NCI-H82 treated with DMSO at 0.1 percent for 48 hours (cell line): ENCODE results near the gene AP5B1.

Experiments
- DNase-seq: peaks from one replicate; lab custom pipeline; 2025; ENCODE audit not compliant: unreplicated experiment; lab: John Stamatoyannopoulos, UW

AP5B1 gene

GRCh38 chr11:65786008-65786785 is 5.4 kb upstream of the AP5B1 start:
- no peak for DNase-seq

DNA sequence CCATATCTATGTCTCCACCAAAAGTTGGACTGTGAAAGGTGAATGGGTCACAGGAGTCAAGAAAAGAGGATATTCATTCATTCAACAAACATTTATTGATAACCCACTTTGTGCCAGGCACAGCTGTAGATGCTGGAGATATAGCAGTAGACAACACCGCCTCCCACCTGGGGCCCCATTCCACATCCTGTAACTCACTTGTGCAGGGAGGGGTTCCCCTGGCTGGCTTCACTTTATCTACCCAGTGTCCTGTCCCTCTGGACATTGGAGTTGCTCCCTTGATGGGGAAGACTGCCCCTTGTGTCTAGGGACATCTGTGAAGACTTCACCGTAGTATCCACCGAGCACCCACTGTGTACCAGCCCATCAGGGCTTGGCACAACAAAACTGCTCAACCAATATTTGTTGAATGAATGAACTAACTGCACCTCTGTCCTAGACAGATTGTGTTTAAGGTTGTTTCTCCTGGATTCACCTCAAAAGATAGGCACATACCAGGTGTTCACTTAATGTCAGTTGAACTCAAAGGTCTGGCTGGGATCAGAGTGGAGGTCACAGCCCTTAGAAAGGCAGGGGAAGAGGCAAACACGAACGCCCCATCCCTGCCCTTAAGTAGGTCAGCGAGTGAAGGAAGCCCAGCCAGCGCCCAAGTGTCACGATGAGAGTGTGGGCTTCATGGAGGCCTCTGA is 4.7 kb upstream of the AP5B1 start:
- DNase-seq = no peak

GRCh38 chr11:65782816-65783228 is 2.0 kb upstream of the AP5B1 start:
- DNase-seq = no peak

- no peak for DNase-seq
Measured at GRCh38 chr11:65781962-65782815, 1.4 kb upstream of the AP5B1 start.

DNA sequence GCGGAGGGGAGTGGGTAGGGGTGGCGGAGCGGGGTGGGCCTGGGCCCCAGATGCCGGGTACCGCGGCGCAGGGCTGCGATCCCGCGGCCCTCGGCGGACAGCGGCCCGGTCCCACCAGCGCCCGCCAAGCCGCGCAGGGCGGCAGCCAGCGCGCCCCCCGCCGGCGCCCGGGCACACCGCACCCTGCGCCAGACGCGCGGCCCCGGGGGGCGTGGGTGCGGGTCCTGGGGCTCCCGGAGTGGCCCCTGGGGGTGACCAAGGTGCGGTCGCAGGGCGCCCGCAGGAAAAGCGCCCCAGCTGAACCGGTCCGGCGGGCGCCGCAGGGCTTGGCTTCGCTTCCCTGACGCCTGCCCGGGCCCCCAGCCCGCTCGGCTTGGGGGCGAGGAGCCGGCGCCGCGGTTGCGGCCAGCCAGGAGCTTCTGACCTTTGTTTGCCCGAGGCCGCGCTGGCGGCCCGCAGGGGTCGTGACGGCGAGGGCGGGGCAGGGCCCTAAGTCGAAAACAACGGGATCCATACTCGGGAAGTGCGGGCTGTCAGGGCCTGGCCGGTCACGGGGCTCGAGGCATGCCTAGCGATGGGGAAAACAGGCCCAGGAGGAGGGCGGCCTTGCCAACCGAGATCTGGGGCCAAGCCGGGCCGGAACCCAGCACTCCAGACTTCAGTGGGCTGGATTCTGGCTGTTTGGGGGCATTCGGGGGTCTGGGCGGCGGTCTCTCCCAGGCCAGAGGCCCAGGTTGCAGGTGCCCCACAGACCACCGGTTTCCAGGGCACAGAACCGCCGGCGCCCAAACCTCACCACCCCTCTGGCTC is 581 bp upstream of the AP5B1 start:
- DNase-seq = no peak

DNA sequence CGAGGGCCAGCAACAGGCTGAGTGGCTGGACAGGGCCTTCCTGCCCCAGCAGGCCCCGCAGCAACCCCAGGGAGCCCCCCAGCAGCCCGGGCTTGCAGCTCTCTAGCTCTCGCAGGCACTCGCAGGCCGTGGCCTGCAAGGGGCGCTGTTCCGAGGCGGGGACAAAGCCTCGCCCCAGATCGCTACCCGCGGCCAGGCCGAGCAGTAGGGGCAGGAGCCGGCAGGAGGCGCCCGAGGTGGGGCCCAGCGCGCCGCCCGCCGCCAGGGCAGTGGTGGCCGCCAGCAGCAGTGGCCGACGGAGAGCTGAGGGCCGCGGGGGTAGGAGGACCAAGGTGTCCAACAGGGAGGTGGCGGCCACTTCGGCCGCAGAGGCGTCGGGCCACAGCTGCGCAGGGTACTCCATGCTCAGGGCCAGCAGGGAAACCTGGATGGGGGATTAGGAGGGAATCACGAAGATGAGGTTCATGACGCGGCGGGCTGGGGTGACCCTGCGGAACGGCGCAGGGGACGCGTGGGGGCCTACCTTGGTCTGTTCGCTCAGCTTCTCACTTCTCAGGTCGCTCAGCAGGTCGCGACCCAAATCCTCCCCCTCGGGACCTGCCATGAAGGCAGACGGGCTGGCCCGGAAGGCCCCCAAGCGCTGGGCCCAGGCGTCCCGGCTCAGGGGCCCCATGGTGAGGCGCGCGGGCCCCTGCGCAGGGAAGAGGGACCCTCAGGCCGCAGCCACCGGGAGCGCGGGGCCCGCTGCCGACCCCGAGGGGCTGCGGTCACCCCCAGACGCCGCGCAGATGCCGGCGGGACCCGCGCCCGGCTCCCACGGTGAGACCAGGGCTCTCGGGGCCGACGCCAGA is 632 bp downstream of the AP5B1 start:
- DNase-seq = no peak

DNA sequence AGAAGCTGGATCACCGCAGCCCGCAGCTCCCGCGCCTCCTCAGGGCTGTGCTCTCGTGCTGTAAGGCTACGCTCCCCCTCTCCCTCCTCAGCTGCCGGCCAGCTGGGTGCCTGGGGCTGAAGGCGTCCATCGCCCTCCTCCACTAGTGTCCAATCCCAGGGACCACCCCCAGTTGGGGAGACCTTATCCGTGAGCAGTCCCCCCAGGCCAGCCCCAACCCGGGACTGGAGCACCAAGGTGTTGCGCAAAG is 1.2 kb downstream of the AP5B1 start:
- no peak for DNase-seq

- no peak for DNase-seq
Measured at GRCh38 chr11:65778901-65779668, 1.7 kb downstream of the AP5B1 start.

DNA sequence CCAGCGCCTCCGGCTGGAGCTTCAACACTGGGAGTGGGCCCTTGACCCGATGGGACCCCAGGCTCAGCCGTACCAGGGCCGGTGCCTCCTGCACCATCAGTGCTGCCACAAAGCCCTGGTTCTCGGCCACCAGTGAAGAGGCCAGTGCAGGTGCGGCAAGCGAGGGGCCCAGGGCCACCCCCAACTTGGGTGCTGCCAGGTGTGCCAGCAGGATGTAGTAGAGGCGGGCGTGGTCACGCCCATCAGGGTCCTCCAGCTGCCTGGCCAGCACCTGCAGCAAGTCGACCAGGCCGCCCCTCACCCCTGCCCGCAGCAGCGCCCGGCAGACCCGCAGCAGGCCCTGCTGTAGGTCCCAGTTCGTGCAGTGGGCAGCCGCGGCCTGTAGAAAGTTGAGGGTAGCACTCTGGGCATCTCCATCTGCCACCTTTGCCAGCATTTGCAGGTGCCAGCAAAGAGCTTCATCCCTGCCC is 2.3 kb downstream of the AP5B1 start:
- no peak for DNase-seq

DNA sequence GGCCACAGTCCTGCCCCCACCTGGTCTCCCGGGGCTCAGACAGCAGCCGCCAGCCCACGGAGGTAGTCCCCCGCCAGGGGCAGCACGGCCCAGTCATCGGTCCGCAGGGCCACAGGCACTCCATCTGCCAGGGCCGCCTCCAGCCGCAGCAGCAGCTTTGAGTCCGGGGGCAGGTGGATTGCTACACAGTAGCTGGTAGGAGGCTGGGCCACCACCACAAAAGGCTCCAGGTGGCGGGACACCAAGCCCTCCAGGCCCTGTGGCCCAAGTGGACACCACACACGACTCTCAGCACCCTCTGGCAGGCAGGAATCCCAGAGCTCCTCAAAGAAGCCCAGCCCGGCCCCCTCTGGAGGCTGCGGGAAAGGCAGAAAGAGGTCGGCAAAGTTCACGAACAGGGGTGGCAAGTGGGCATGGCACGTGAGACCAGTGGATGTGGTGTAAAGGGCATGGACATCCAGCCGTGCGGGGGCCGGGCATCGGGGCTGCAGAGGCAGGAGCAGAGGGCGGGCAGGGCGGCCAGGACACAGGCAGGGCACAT is 2.9 kb downstream of the AP5B1 start:
- DNase-seq = no peak

DNA sequence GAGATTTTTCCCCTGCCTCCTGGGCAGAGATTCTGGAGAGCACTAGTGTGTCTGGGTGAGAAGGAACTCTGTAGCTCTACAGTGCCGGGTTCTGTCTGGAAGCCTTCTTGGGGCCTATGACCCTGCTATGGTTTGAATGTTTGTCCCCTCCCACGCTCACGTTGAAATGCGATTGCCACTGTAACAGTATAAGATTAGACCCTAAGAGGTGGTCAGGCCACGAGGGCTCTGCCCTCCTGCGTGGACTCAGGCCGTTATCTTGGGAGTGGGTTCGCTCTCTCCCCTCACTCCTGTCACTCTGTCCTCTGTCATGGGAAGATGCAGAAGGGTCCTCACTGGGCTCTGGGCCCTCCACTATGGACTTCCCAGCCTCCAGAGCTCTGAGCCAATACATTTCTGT is 3.5 kb downstream of the AP5B1 start:
- DNase-seq = no peak

- DNase-seq = no peak
Measured at GRCh38 chr11:65776710-65777141, 4.0 kb downstream of the AP5B1 start.

GRCh38 chr11:65776196-65776595 is 4.6 kb downstream of the AP5B1 start:
- DNase-seq = no peak

DNA sequence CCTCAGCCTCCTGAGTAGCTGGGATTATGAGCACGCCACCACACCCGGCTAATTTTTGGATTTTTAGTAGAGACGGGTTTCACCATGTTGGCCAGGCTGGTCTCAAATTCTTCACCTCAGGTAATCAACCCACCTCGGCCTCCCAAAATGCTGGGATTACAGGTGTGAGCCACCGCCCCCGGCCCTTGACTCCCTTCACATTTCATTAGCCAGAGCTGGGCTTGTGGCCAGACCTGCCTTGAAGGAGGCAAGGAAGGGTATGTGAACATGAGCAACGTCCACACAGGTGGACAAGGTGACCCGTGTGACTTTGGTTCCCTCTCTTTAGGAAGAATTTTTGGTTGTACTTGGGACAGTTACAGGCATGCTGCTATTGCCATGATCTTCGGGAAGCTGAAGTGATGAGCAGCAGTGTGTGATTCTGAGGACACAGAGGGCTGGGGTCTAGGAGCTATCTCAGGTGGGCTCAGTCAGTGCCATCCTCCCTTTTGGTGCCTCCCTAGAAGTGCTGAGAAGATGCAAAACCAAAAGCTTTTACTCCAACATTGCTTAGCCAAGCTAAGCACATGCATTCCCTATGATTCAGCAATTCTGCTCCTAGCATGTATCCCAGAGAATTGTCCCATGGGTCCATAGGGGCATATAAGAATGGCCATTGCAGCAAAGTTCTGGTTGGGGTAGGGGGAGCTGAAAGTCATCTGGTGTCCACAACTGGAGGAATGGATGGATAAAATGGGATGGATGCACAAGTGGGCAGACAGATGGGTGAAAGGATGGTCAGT is 6.1 kb downstream of the AP5B1 start:
- no peak for DNase-seq

- no peak for DNase-seq
Measured at GRCh38 chr11:65773784-65774411, 6.9 kb downstream of the AP5B1 start.

GRCh38 chr11:65771589-65772112 is 9.1 kb downstream of the AP5B1 start:
- no peak for DNase-seq

- no peak for DNase-seq
Measured at GRCh38 chr11:65770951-65771567, 9.7 kb downstream of the AP5B1 start.
